GM19395 (cell line): ENCODE measurements around the gene TNC.

Experiments used
- ATAC-seq: cut with Tn5 transposase; IDR thresholded peaks from one replicate; pipeline ENCODE4 v1.9.1; 2021; ENCODE audit warnings: mild to moderate bottlenecking, moderate library complexity; ENCODE audit not compliant: unreplicated experiment

TNC gene

GRCh38 chr9:115104908-115105307 lies 13.0 kb downstream of the TNC start:
- no peak for ATAC-seq

GRCh38 chr9:115103746-115104477 lies 14.0 kb downstream of the TNC start:
- ATAC-seq, result no peak

GRCh38 chr9:115099901-115100300 lies 18.1 kb downstream of the TNC start:
- no peak for ATAC-seq

- ATAC-seq, result no peak
These were observed 19.6 kb downstream of the TNC start for GRCh38 chr9:115098226-115098965.

GRCh38 chr9:115093520-115093919 lies 24.4 kb downstream of the TNC start:
- ATAC-seq, result no peak

GRCh38 chr9:115090486-115090885 lies 27.5 kb downstream of the TNC start:
- ATAC-seq, result no peak

GRCh38 chr9:115088860-115089259 lies 29.1 kb downstream of the TNC start:
- ATAC-seq, result no peak

GRCh38 chr9:115086886-115087285 lies 31.1 kb downstream of the TNC start:
- ATAC-seq, result no peak

- ATAC-seq, result no peak
These were observed 31.5 kb downstream of the TNC start for GRCh38 chr9:115086461-115086860.

GRCh38 chr9:115085773-115086377 lies 32.1 kb downstream of the TNC start:
- no peak for ATAC-seq

GRCh38 chr9:115084709-115085108 lies 33.2 kb downstream of the TNC start:
- ATAC-seq, result no peak

GRCh38 chr9:115084157-115084556 lies 33.8 kb downstream of the TNC start:
- no peak for ATAC-seq

GRCh38 chr9:115080242-115080641 lies 37.7 kb downstream of the TNC start:
- ATAC-seq, result no peak

- ATAC-seq, result no peak
These were observed 38.8 kb downstream of the TNC start for GRCh38 chr9:115079156-115079555.

- ATAC-seq, result no peak
These were observed 44.5 kb downstream of the TNC start for GRCh38 chr9:115073456-115073855.

- no peak for ATAC-seq
These were observed 46.8 kb downstream of the TNC start for GRCh38 chr9:115071176-115071575.

GRCh38 chr9:115069771-115070170 lies 48.2 kb downstream of the TNC start:
- no peak for ATAC-seq

GRCh38 chr9:115069302-115069701 lies 48.7 kb downstream of the TNC start:
- no peak for ATAC-seq

- ATAC-seq, result no peak
These were observed 49.9 kb downstream of the TNC start for GRCh38 chr9:115068031-115068430.

GRCh38 chr9:115063058-115063845 lies 54.7 kb downstream of the TNC start:
- no peak for ATAC-seq

GRCh38 chr9:115058684-115059315 lies 59.2 kb downstream of the TNC start:
- ATAC-seq, result no peak
